Measurements from ENCODE around the gene SRRD. TPM values are rescaled to one million over a fixed set of nuclear protein-coding genes. Genes with fewer than 3 reads are reported as not detected.
"Not testable (repeated sequence)": the region's sequence is repeated elsewhere in the genome, so short reads cannot be mapped to it uniquely, and the experiment has no call there.

SRRD gene
- 21.4 to 27.5 TPM (median 23.2 TPM) in 3 replicates for total RNA-seq
- long read RNA-seq, full-length matches to known transcripts, result 41 of 47 reads
- long read RNA-seq, partial matches to known transcripts, result 0 of 47 reads
- long read RNA-seq, other reads (novel, unspliced or antisense), result 6 of 47 reads

GRCh38 chr22:26483439-26484359, at the start of gene SRRD, which contains the start of gene HPS4:
Gene SRRD (plus strand): TSS chr22:26483877. CDS start chr22:26483891, 14 bp downstream.
Gene HPS4 (minus strand): TSS chr22:26483783. CDS start chr22:26481762, 2,021 bp downstream.
- peak within 1 kb of the TSS; percentile 92 for H3K4me3 Mint-ChIP-seq (ENCODE audit: unreplicated experiment)
- H3K27me3 Mint-ChIP-seq (ENCODE audit: low read depth), result no peaks in the 10 kb centered on the region
- no peak for TF ChIP-seq CTCF (IDR thresholded peaks at IDR 0.05)
- peaks cover 3% of the 10 kb centered on the region for H3K36me3 Mint-ChIP-seq (ENCODE audit: low read depth)
- H3K4me1 Mint-ChIP-seq (ENCODE audit: low read depth), result peaks cover 68% of the 10 kb centered on the region
- DNase-seq (ENCODE audit: low spot score), result peak; percentile 97
- H3K9me3 Mint-ChIP-seq (ENCODE audit: low read depth), result no peaks in the 10 kb centered on the region
- H3K27ac Mint-ChIP-seq (ENCODE audit: unreplicated experiment), result peak within 1 kb of the TSS; percentile 98

- Mint-ChIP-seq H3K27ac (ENCODE audit: unreplicated experiment) (no peak overlapping the region), H3K4me1 (ENCODE audit: low read depth) (peaks cover 10% of the 10 kb centered on the region), H3K9me3 (ENCODE audit: low read depth) (no peaks in the 10 kb centered on the region), H3K27me3 (ENCODE audit: low read depth) (no peaks in the 10 kb centered on the region), H3K4me3 (ENCODE audit: unreplicated experiment) (no peak overlapping the region), H3K36me3 (ENCODE audit: low read depth) (peaks cover 8% of the 10 kb centered on the region)
- no peak for TF ChIP-seq CTCF (IDR thresholded peaks at IDR 0.05)
- DNase-seq (ENCODE audit: low spot score), result no peak
Observed at GRCh38 chr22:26435327-26436093, 48.2 kb upstream of the SRRD start.

- Mint-ChIP-seq H3K27ac (ENCODE audit: unreplicated experiment) (no peak overlapping the region), H3K9me3 (ENCODE audit: low read depth) (no peaks in the 10 kb centered on the region), H3K4me1 (ENCODE audit: low read depth) (no peaks in the 10 kb centered on the region), H3K4me3 (ENCODE audit: unreplicated experiment) (no peak overlapping the region), H3K36me3 (ENCODE audit: low read depth) (peaks cover 8% of the 10 kb centered on the region), H3K27me3 (ENCODE audit: low read depth) (no peaks in the 10 kb centered on the region)
- DNase-seq (ENCODE audit: low spot score), result no peak
- no peak for TF ChIP-seq CTCF (IDR thresholded peaks at IDR 0.05)
Observed at GRCh38 chr22:26436903-26437515, 46.7 kb upstream of the SRRD start.

GRCh38 chr22:26437694-26438392, 45.8 kb upstream of the SRRD start:
- H3K27me3 Mint-ChIP-seq (ENCODE audit: low read depth), result no peaks in the 10 kb centered on the region
- no peak for TF ChIP-seq CTCF (IDR thresholded peaks at IDR 0.05)
- no peak overlapping the region for H3K27ac Mint-ChIP-seq (ENCODE audit: unreplicated experiment)
- no peaks in the 10 kb centered on the region for H3K4me1 Mint-ChIP-seq (ENCODE audit: low read depth)
- no peak overlapping the region for H3K4me3 Mint-ChIP-seq (ENCODE audit: unreplicated experiment)
- H3K9me3 Mint-ChIP-seq (ENCODE audit: low read depth), result no peaks in the 10 kb centered on the region
- H3K36me3 Mint-ChIP-seq (ENCODE audit: low read depth), result peaks cover 8% of the 10 kb centered on the region
- DNase-seq (ENCODE audit: low spot score), result no peak

GRCh38 chr22:26438776-26439175, 44.9 kb upstream of the SRRD start:
- not testable (repeated sequence) for DNase-seq (ENCODE audit: low spot score); H3K9me3 Mint-ChIP-seq (ENCODE audit: low read depth); H3K4me1 Mint-ChIP-seq (ENCODE audit: low read depth); H3K36me3 Mint-ChIP-seq (ENCODE audit: low read depth); H3K4me3 Mint-ChIP-seq (ENCODE audit: unreplicated experiment); H3K27ac Mint-ChIP-seq (ENCODE audit: unreplicated experiment); H3K27me3 Mint-ChIP-seq (ENCODE audit: low read depth)

Data from chondrocyte (in vitro differentiated cells).